Measurements from ENCODE around the gene B3GAT1.
"Not testable (repeated sequence)": the region's sequence is repeated elsewhere in the genome, so short reads cannot be mapped to it uniquely, and the experiment has no call there.

B3GAT1 gene, protein sequence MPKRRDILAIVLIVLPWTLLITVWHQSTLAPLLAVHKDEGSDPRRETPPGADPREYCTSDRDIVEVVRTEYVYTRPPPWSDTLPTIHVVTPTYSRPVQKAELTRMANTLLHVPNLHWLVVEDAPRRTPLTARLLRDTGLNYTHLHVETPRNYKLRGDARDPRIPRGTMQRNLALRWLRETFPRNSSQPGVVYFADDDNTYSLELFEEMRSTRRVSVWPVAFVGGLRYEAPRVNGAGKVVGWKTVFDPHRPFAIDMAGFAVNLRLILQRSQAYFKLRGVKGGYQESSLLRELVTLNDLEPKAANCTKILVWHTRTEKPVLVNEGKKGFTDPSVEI

GRCh38 chr11:134412203-134413042 is at the start of gene B3GAT1:
Gene B3GAT1, minus strand, starts transcription at chr11:134412242. Its CDS starts 24,583 bp downstream, at chr11:134387659.
- FAIRE-seq = no peak

GRCh38 chr11:134461621-134462020 is 49.6 kb upstream of the B3GAT1 start:
- FAIRE-seq = no peak

GRCh38 chr11:134460881-134461280 is 48.8 kb upstream of the B3GAT1 start:
- no peak for FAIRE-seq

DNA sequence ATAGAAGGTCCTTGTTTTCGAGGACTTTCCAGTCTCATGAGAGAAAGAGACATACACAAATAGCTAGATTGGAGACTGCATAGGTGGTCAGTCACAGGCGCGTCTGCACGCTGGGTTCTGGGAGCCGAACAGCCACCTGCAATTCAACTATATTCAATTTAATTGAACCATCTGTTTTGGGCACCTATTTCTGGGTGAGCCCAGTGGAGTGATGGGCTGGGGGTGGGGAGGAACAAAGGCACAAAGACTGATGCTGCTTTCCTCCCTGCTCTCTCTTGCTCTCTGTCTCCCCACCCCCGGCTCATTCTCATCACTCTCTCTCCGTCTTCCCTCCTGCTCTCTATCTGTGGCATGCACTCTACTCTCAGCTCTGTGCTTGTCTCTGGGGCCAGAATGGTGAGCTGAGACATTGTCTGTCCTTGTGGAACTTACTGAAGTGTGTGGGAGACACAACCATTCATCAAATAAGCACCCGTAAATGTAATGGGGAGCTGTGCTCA is 48.1 kb upstream of the B3GAT1 start:
- FAIRE-seq = no peak

DNA sequence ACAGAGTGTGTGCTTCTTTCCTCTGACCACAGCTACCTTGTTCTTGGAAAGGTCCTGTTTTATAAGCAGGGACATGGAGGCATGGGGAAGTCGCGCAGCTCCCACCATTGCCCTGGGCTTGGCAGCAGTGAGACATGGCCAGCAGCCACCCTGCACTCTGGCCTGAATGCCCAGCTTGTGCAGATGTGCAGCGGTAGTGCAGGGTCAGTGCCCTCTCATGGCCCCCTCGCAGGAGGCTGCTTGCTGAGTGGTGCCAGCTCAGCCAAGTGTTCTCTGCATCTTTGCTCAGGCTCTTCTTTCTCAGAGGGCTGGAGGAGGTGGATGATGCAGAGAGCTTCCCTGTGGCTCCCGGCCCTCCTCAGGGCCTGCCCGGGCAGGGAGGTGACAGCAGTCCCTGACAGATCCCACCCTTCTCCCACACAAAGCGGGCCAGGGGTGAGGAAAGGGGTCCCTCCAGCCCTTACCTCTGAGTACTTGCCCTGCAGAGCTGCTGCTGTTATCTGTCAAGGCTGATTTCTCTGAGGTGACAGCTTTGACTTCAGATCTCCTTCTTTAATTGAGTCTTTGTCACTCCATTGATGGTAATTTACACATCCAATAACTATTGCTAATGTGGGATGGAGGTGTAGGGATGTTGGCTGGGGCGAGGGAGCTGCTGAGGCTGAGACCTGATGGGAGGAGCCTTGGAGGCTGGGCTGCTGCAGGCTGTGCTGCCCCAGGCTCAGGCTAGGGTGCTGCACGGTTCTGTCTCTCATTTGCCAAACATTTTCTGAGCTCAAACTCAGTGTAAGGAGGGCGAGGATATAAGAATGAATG is 47.4 kb upstream of the B3GAT1 start:
- no peak for FAIRE-seq

- FAIRE-seq = not testable (repeated sequence)
These were observed 45.5 kb upstream of the B3GAT1 start for GRCh38 chr11:134457411-134458007.

DNA sequence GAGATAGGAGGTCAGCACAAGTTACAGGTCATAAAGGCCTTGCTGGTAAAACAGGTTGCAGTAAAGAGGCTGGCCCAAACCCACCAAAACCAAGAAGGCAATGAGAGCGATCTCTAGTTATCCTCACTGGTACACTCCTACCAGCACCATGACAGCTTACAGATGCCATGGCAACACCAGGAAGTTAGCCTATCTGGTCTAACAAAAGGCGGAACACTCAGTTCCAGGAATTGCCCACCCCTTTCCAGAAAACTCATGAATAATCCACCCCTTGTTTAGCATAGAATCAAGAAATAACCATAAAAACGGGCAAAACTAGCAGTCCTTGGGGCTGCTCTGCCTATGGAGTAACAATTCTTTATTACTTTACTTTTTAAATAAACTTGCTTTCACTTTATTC is 43.5 kb upstream of the B3GAT1 start:
- FAIRE-seq = no peak

- no peak for FAIRE-seq
These were observed 42.2 kb upstream of the B3GAT1 start for GRCh38 chr11:134454146-134454690.

DNA sequence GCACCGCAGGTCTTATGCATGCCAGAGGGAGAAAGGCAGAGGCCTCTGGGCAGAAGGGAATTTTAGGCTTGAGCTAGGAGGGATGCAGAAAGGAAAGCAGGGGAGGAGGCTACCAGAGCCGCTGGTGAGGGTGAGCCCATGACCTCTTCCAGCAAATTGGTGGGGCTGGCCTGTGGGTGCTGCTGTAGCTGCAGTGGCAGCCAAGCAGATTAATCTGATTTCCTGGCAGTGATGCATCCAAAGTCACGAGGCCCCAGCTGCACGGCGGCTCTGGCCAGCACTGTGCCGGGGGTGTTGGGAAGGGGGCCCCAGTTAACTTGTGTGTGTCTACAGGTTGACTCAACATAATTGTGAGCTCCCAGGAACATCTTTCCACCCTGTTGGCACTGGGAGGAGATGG is 41.4 kb upstream of the B3GAT1 start:
- no peak for FAIRE-seq

DNA sequence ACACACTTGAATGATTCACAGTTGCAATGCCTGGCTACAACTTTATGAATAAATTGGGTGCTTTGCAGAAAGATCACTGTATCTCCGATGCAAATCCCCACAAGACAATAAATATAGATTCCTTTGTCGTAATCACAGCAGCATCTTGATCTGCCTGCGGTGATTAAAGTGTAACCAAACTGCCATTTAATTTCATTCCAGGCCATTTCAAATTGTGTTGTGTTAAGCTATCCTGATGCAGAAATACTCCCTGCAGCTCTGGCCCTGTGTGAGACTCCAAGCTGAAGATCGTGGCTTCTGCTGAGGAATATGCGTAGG is 40.8 kb upstream of the B3GAT1 start:
- no peak for FAIRE-seq

- no peak for FAIRE-seq
These were observed 40.2 kb upstream of the B3GAT1 start for GRCh38 chr11:134452026-134452837.

GRCh38 chr11:134450186-134450585 is 38.1 kb upstream of the B3GAT1 start:
- FAIRE-seq = no peak

GRCh38 chr11:134449713-134450112 is 37.7 kb upstream of the B3GAT1 start:
- FAIRE-seq = no peak

- no peak for FAIRE-seq
These were observed 37.0 kb upstream of the B3GAT1 start for GRCh38 chr11:134449051-134449450.

GRCh38 chr11:134447696-134448095 is 35.7 kb upstream of the B3GAT1 start:
- no peak for FAIRE-seq

GRCh38 chr11:134445601-134446325 is 33.7 kb upstream of the B3GAT1 start:
- FAIRE-seq = no peak

DNA sequence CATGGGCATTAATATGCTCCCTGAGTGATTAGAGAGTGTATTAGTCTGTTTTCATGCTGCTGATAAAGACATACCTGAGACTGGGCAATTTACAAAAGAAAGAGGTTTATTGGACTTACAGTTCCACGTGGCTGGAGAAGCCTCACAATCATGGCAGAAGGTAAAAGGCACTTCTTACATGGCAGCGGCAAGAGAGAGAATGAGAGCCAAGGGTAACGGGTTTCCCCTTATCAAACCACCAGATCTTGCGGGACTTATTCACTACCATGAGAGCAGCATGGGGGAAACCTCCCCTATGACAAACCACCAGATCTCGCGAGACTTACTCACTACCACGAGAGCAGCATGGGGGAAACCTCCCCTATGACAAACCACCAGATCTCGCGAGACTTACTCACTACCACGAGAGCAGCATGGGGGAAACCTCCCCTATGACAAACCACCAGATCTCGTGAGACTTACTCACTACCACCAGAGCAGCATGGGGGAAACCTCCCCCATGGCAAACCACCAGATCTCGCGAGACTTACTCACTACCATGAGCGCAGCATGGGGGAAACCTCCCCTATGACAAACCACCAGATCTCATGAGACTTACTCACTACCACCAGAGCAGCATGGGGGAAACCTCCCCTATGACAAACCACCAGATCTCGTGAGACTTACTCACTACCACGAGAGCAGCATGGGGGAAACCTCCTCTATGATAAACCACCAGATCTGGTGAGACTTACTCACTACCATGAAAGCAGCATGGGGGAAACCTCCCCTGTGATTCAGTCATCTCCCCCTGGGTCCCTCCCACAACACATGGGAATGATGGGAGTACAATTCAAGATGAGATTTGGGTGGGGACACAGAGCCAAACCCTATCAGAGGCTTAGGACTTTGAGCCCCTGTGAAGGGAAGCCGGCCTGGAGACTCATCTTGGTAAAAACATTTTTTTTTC is 32.4 kb upstream of the B3GAT1 start:
- not testable (repeated sequence) for FAIRE-seq

DNA sequence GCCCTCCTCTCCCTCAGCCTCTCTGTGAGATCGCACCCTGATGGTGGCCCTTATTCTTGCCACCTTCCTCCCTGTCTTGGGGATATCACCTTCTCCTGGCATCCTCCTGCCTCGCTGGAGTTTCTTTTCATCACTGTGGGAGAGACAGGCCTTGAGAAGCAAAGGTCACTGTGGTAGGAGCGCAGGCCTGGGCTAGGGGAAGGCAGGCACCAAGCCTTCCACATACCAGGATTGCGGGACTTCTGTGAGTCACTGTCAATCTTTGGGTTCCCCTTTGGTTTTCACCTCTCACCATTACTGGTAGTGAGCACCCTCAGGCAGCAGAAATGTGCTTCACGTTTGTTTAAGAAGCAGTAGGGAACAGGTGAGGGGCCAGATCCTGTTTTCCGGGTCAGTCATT is 31.2 kb upstream of the B3GAT1 start:
- FAIRE-seq = no peak

DNA sequence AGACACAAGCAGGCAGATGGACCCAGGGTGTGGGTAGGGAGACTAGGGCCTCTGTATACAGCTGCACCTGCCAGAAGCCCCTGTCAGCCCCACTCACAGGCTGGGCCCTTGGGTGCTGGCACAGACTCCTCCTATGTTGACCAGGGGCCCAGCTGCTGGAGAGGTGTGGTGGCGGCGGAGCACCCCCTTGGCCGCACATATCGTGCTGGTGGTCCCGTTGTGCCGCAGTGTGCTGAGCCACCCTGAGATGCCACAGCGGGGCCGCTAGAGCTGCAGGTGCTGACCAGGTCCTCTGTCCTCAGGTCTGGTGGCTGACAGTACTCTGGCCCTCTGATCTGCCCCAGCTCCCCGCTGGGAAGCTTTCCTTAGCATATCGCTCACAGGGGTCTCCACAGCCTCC is 30.2 kb upstream of the B3GAT1 start:
- no peak for FAIRE-seq

DNA sequence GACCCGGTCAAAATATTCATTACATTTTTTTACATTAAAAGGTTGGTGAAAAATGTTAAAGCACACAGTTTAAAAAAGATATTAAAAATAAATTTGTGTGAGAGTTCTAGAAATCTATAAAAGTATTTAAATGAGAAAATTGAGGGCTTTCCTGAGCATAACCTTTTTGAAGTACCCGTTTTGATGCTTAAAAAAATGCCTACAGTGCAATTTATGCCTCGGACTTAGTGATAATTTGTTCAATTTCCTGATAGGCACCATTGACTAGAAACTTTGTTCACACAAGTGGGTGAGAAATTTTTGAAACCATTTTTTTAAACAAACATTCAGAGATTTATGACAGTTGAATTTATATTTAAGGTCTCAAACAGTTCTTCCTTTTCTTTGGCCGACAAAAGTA is 29.7 kb upstream of the B3GAT1 start:
- no peak for FAIRE-seq
